ENCODE results near the gene HTRA1.

Gene HTRA1

DNA sequence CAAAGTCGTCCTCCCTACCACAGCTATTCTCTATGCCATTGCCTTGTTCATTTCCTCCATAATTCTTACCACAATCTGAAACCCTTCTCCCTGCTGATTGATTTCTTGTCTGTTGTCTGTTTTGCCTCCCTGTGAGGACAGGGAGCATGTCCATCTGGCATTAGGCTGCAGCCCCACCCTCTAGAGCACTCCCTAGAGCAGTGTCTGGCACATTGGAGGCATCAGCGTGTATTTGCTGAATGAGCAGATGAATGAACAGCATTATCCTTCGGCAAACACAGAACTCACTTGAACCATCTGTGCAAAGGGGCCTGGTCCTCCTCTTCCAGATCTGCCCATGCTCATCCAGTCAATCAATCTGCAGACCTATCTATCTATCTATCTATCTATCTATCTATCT lies 94.1 kb downstream of the HTRA1 start:
- DNase-seq (ENCODE audit: low read depth), result no peak

DNA sequence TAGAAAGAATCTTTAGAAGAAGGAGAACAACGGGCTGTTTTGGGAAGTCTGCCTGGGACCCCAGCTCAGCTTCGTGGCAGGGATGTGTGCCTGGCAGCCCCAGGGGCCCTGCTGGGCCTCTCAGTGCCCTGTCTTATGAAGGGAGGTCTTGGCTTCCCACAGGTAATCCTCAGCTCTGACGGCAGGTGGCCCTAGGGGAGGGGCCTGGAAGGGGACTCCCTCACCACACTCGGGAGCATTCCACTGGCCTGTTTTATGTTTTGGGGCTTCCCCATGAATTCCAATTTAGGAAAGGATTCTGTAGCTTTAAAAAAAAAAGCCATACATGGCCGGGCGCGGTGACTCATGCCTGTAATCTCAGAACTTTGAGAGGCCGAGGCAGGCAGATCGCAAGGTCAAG lies 96.2 kb downstream of the HTRA1 start:
- DNase-seq (ENCODE audit: low read depth), result no peak

DNA sequence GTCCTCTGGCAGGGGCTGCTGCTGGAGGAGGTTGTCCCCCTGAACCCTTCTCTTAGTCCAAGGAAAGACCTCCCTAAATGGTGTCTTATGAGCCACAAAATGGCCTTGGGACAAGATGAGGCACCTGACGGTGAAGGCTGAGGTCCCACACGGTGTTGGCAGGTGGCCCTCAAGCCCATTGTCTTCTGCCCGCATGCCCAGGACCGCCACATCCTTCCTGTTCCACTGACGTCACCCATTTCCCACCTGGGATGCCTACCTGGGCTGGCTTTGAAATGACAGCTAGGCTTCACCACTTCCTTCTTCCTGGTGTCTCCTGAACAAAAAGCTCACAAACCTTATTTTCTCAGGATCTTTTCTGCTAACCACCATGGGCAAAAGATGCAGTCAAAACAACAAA lies 97.1 kb downstream of the HTRA1 start:
- DNase-seq (ENCODE audit: low read depth), result no peak

DNA sequence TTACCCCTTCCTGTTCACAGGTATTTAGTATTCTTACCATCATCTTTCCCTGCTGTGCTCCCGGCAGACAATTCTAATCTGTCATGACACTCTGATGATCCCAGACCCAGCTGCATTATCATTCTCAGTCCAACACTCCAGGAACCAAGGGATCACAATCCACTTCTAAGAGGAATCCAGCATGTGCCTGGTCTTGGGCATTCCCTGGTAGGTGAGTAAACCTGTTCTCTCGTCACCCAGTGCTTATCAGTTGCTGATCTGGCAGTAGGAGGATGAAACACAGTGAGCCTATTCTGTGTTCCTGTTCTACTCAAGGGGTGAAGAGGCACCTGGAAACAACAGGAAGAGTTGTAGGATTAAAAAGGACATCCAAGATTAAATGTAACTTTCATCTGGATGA lies 97.9 kb downstream of the HTRA1 start:
- DNase-seq (ENCODE audit: low read depth), result no peak

DNA sequence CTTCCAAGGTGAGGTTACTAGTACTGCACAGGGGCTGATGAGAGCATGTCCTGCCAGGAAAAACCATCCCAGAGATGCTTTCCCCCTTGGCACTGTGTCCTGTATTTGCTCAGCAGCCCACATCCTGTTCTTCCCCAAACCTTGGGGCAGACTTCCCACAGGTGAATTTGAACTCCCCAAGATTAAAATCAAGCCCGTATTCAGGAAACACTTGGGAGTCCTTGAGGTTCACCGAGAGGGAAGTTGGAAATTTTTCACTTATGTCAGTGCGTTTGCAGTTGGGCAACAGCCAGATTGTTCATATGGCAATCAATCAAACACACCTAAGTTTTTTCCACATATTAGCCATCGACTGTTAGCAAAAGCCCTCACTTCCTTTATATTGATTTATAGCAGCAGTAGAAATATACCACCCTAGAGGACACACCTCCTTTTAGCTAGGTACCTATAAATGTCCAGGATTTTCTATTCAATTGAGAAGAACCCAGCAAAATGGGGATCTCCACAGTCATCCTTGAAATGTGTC lies 99.0 kb downstream of the HTRA1 start, which contains the start of gene DMBT1:
Gene DMBT1 (plus strand): TSS at position 476 of the 526 bp plus-strand sequence. CDS start 17 bp downstream, at position 493.
- no peak for DNase-seq (ENCODE audit: low read depth)

DNA sequence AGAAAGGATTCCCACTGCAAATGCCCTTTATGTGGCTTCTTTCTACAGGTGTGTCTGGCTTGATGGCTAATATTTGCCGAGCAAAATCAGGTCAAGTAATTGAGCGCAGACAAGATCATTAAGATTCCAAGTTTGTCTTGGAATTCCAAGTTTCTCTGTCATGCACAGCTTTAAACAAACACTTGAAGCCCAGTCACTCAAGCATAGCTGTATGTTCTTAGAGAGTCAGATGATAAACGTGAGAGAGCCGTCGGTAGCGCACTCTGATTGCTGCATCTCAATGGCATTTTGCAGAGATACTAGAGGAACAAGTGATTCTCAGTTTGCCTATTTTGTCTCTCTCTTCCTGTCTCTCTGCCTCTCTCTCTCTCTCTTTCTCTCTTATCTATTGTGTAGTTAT lies 99.9 kb downstream of the HTRA1 start:
- no peak for DNase-seq (ENCODE audit: low read depth)

DNA sequence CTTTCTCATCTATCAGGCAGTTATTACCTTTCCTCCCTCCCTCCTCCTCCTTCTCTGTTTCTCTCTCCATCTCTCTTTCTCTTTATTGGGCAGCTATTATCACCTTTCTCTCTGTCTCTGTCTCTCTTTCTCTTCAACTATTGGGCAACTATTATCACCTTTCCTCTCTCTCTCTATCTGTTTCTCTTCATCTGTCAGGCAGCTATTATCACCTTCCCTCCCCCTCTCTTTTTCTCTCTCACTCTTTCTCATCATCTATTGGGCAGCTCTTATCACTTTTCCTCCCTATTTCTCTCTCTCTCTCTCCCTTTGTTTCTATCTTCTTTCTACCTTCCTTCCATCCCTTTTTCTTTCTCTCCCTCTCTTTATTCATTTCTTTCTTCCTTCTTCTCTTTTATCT lies 100.4 kb downstream of the HTRA1 start:
- DNase-seq (ENCODE audit: low read depth), result no peak

All from stimulated activated CD8-positive, alpha-beta memory T cell treated with anti-CD3 and anti-CD28 coated beads, Interleukin-15, amount 100 ng/mL, for 24 hours (primary cell).